K562 (cell line): ENCODE measurements around the gene RBM7. TPM values are rescaled to one million over a fixed set of nuclear protein-coding genes. Genes with fewer than 3 reads are reported as not detected.
A peak's percentile ranks its signal among the peaks of the same experiment; 100 is the strongest.

Source experiments
- ARID1B ChIP-seq: fragments of 450-650 bp; IDR thresholded peaks from 2 replicates; pipeline ENCODE4 v1.6.1; 2016; ENCODE audit warnings: antibody characterized with exemption, mild to moderate bottlenecking, inconsistent platforms
- ATF1 ChIP-seq, 2 experiments: fragments of 450-650 bp in 1 of 2; IDR thresholded peaks; 2 replicates each; pipeline ENCODE4 v1.6.1; 2016; ENCODE audit warnings: missing compliant biosample characterization in 1 of 2, missing genetic modification characterization in 1 of 2
- GTF2F1 ChIP-seq: IDR thresholded peaks from 2 replicates; pipeline ENCODE4 v1.6.1; 2011; ENCODE audit warnings: low read depth, low read length, improper control_type of control experiment
- HCFC1 ChIP-seq: IDR thresholded peaks from 2 replicates; pipeline ENCODE4 v1.6.1; 2012; ENCODE audit warnings: low read depth, low read length, improper control_type of control experiment
- MAFF ChIP-seq: IDR thresholded peaks from 2 replicates; pipeline ENCODE4 v1.6.1; 2012; ENCODE audit warnings: low read length, improper control_type of control experiment
- MGA ChIP-seq: fragments of 450-650 bp; IDR thresholded peaks from 2 replicates; pipeline ENCODE4 v1.6.1; 2016; ENCODE audit warnings: mild to moderate bottlenecking, moderate library complexity
- PHF8 ChIP-seq: fragments of 200-600 bp; sonication (generic); IDR thresholded peaks from 2 replicates; pipeline ENCODE4 v1.6.1; 2012; ENCODE audit warnings: mixed run types, mild to moderate bottlenecking, inconsistent platforms, low read length, moderate library complexity, borderline replicate concordance
- POLR2H ChIP-seq: IDR thresholded peaks from 2 replicates; pipeline ENCODE4 v1.6.1; 2016; ENCODE audit warnings: missing genetic modification characterization, low read depth, mild to moderate bottlenecking, control low read depth, missing compliant biosample characterization, moderate library complexity
- PTRF ChIP-seq: fragments of 450-650 bp; IDR thresholded peaks from 2 replicates; pipeline ENCODE4 v1.6.1; 2016; ENCODE audit warnings: mild to moderate bottlenecking, missing genetic modification characterization, missing compliant biosample characterization
- SPI1 ChIP-seq: IDR thresholded peaks from 2 replicates; pipeline ENCODE4 v1.6.1; 2011; ENCODE audit warnings: low read depth, low read length, control low read depth, borderline replicate concordance
- ZNF253 ChIP-seq: fragments of 250-450 bp; sonication (Bioruptor Pico); conservative IDR thresholded peaks from 2 replicates; pipeline ENCODE4 v1.6.1; 2021; ENCODE audit warnings: mild to moderate bottlenecking
- ZNF3 ChIP-seq: fragments of 250-450 bp; sonication (Bioruptor Pico); IDR thresholded peaks from 2 replicates; pipeline ENCODE4 v1.5.0; 2021; ENCODE audit warnings: mild to moderate bottlenecking, moderate library complexity
- ZNF445 ChIP-seq: fragments of 250-450 bp; sonication (Bioruptor Pico); IDR thresholded peaks from 2 replicates; pipeline ENCODE4 v1.4.0; 2020; ENCODE audit warnings: low read depth, mild to moderate bottlenecking, moderate library complexity
- ZNF778 ChIP-seq: fragments of 450-650 bp; formaldehyde crosslinking; IDR thresholded peaks from 2 replicates; pipeline ENCODE4 v1.4.0; 2020; ENCODE audit warnings: mild to moderate bottlenecking, moderate library complexity
- ZNF780A ChIP-seq: fragments of 250-450 bp; sonication (Bioruptor Pico); IDR thresholded peaks from 2 replicates; pipeline ENCODE4 v1.5.0; 2021; ENCODE audit warnings: mild to moderate bottlenecking
- polyA plus RNA-seq, 8 experiments: library from polyadenylated mRNA; depleted of rRNA in 4 of 8; stranded (reverse) in 5 of 8; unstranded in 3 of 8; fragments of >200 nt; fragmentation: Nextera tagmentation in 2 of 8; fragmentation: Illumina TruSeq in 1 of 8; extraction: Ambion mirVana in 2 of 8; extraction: Trizol in 1 of 8; gene quantifications; 2 replicates each; pipeline versions ENCODE4 v1.2.1 to v1.2.3, GENCODE V29; 2011 to 2014; ENCODE audit warnings: inconsistent platforms in 1 of 8, missing spikeins in 1 of 8
- total RNA-seq, 7 experiments: library from RNA; depleted of rRNA in 6 of 7; stranded (reverse); fragments of >200 nt in 6 of 7; fragmentation: Illumina TruSeq in 2 of 7; extraction: Trizol in 2 of 7; gene quantifications; 2 replicates each; pipeline versions ENCODE4 v1.2.1 to v1.2.3, GENCODE V29; 2011 to 2021; ENCODE audit warnings: low replicate concordance in 1 of 7
- TF ChIP-seq, protein P1 (sequence below), 2 experiments: IDR thresholded peaks; 2 replicates each; pipeline ENCODE4 v1.6.1; 2011; ENCODE audit warnings: borderline replicate concordance in 1 of 2, control low read depth in 1 of 2, low read depth in 1 of 2, low read length in 1 of 2, mild to moderate bottlenecking in 1 of 2, mixed read lengths in 1 of 2, moderate library complexity in 1 of 2; ENCODE audit not compliant: insufficient read depth in 1 of 2, insufficient read length in 1 of 2, poor library complexity in 1 of 2, severe bottlenecking in 1 of 2; ENCODE audit errors: extremely low read depth in 1 of 2

RBM7 gene
- total and polyA plus RNA-seq, 9 of the 15 experiments (the other 6 are each of a cell fraction or from before 2014, with no cell fraction given), result 26.0 to 76.8 (median 49.6) TPM

DNA sequence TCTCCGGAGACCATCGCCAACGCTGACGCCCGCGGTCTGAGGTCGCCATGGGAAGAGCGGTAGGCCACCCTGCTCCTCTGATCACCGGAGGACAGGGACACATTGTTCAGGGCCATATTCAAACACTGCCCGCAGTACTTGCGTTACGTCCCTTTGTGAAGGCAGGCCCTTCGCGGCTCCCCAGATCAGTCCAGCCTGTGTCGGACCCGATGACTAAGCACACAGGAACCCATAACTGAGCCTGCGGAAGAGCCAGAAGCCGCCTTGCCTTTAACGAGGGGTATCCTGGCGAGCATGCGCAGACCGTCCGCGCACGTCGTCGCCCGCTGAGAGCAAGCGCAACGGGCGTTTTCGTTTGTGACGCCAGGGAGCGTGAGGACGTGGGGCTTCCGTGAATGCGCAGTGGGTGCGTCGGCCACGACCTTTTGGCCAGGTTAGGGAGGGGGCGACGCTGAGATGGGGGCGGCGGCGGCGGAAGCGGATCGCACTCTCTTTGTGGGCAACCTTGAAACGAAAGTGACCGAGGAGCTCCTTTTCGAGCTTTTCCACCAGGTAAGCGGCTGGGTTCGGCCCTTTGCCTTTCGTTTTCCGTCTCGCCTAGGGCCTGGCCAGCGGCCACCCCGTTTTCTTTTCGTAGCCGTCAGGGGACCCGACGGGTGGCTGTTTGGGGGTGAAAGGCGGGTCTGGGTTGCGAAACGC, at the start of gene RBM7, which contains the start of gene C11orf71 (continued):
- TF ChIP-seq ZNF3 (CRISPR knock-in tag) (no peak), GTF2F1 (peak; percentile 35; the same call in 1 of the 2 replicates), POLR2H (tag) (peak; percentile 84), ZNF253 (CRISPR knock-in tag) (no peak), MAFF (peak; percentile 51), PHF8 (peak; percentile 98), ARID1B (peak; percentile 39; the same call in 1 of the 2 replicates), ZNF445 (CRISPR knock-in tag) (no peak), ATF1 (CRISPR knock-in tag; IDR thresholded peaks at IDR 0.05) (peak; percentile 47; the same call in 1 of the 2 replicates), ATF1 (tag; IDR thresholded peaks at IDR 0.05) (peak; percentile 97), SPI1 (peak; percentile 54; the same call in 1 of the 2 replicates), PTRF (tag) (no peak), ZNF780A (CRISPR knock-in tag) (no peak), ZNF778 (CRISPR knock-in tag) (no peak), HCFC1 (peak; percentile 47; the same call in 1 of the 2 replicates), MGA (peak; percentile 75)
- TF ChIP-seq, protein P1, sequence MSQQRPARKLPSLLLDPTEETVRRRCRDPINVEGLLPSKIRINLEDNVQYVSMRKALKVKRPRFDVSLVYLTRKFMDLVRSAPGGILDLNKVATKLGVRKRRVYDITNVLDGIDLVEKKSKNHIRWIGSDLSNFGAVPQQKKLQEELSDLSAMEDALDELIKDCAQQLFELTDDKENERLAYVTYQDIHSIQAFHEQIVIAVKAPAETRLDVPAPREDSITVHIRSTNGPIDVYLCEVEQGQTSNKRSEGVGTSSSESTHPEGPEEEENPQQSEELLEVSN (IDR thresholded peaks at IDR 0.05; ENCODE audit: borderline replicate concordance in 1 of 2, extremely low read depth in 1 of 2, insufficient read depth in 1 of 2, insufficient read length in 1 of 2, low read depth in 1 of 2, low read length in 1 of 2, poor library complexity in 1 of 2, severe bottlenecking in 1 of 2), result peak; percentile 38 to 42
